Neuronal stem cell (in vitro differentiated cells): Measurements from ENCODE around the gene MRPL14.

Source experiments
- DNase-seq: peaks from one replicate; pipeline ENCODE4 v3.0.0-alpha.2; 2013; ENCODE audit warnings: low spot score
- H2AFZ ChIP-seq: one replicate; pipeline ENCODE4 v1.6.1; 2013; ENCODE audit warnings: mild to moderate bottlenecking, low read length, inconsistent platforms
- H2AK5ac ChIP-seq: 2 replicates; pipeline ENCODE4 v1.6.1; 2013; ENCODE audit warnings: low read depth, mild to moderate bottlenecking, inconsistent platforms, low read length, moderate library complexity, mixed read lengths
- H2BK120ac ChIP-seq: 2 replicates; pipeline ENCODE4 v1.6.1; 2013; ENCODE audit warnings: low read depth, mild to moderate bottlenecking, inconsistent platforms, low read length, moderate library complexity, mixed read lengths
- H2BK12ac ChIP-seq: one replicate; pipeline ENCODE4 v1.6.1; 2013; ENCODE audit warnings: low read length, inconsistent platforms
- H2BK15ac ChIP-seq: 2 replicates; pipeline ENCODE4 v1.6.1; 2013; ENCODE audit warnings: mild to moderate bottlenecking, low read length, inconsistent platforms, mixed read lengths
- H2BK5ac ChIP-seq: one replicate; pipeline ENCODE4 v1.6.1; 2013; ENCODE audit warnings: inconsistent platforms, mild to moderate bottlenecking, low read length, moderate library complexity
- H3K14ac ChIP-seq: one replicate; pipeline ENCODE4 v1.6.1; 2013; ENCODE audit warnings: low read length, inconsistent platforms
- H3K18ac ChIP-seq: 2 replicates; pipeline ENCODE4 v1.6.1; 2013; ENCODE audit warnings: low read length, inconsistent platforms
- H3K23ac ChIP-seq: 2 replicates; pipeline ENCODE4 v1.6.1; 2013; ENCODE audit warnings: low read depth, mild to moderate bottlenecking, mixed read lengths, low read length, inconsistent platforms; ENCODE audit not compliant: poor library complexity
- H3K27ac ChIP-seq: replicated peaks from 3 replicates; pipeline ENCODE4 v1.5.1; 2013; ENCODE audit warnings: low read length, inconsistent platforms
- H3K27me3 ChIP-seq, 3 experiments: 2 replicates each; pipeline ENCODE4 v1.6.1; 2013; ENCODE audit warnings: low read length in 3 of 3, mild to moderate bottlenecking in 2 of 3, inconsistent platforms in 1 of 3, low read depth in 1 of 3, mixed read lengths in 1 of 3, moderate library complexity in 1 of 3; ENCODE audit not compliant: control insufficient read depth in 3 of 3, insufficient read depth in 3 of 3
- H3K36me3 ChIP-seq, 2 donors: replicated peaks in 1 of 2; 2 replicates each; pipeline ENCODE4 v1.6.1; 2013; ENCODE audit warnings: low read length in 2 of 2; ENCODE audit not compliant: control insufficient read depth in 2 of 2, insufficient read depth in 2 of 2
- H3K4ac ChIP-seq: 2 replicates; pipeline ENCODE4 v1.6.1; 2013; ENCODE audit warnings: inconsistent platforms, mild to moderate bottlenecking, low read length, moderate library complexity
- H3K4me1 ChIP-seq, 2 donors: 1 replicate in 1 of 2; 2 replicates in 1 of 2; pipeline ENCODE4 v1.6.1; 2013; ENCODE audit warnings: low read length in 2 of 2, low read depth in 1 of 2; ENCODE audit not compliant: control insufficient read depth in 2 of 2, insufficient read depth in 1 of 2
- H3K4me2 ChIP-seq: one replicate; pipeline ENCODE4 v1.6.1; 2013; ENCODE audit warnings: mild to moderate bottlenecking, low read length, inconsistent platforms; ENCODE audit not compliant: insufficient read depth, poor library complexity, severe bottlenecking
- H3K4me3 ChIP-seq, 2 donors: 2 replicates each; pipeline ENCODE4 v1.5.1; 2013; ENCODE audit warnings: low read length in 2 of 2, mild to moderate bottlenecking in 2 of 2, inconsistent platforms in 1 of 2, moderate library complexity in 1 of 2
- H3K79me1 ChIP-seq: one replicate; pipeline ENCODE4 v1.6.1; 2013; ENCODE audit warnings: low read depth, mild to moderate bottlenecking, inconsistent platforms, low read length, moderate library complexity
- H3K9ac ChIP-seq: one replicate; pipeline ENCODE4 v1.6.1; 2013; ENCODE audit warnings: mild to moderate bottlenecking, low read depth, low read length, inconsistent platforms; ENCODE audit not compliant: poor library complexity
- H3K9me3 ChIP-seq, 2 donors: replicated peaks in 1 of 2; 2 replicates each; pipeline versions ENCODE3 to v1.6.1; 2013; ENCODE audit warnings: low read length in 2 of 2, mild to moderate bottlenecking in 2 of 2, inconsistent platforms in 1 of 2, low read depth in 1 of 2, mixed read lengths in 1 of 2, moderate library complexity in 1 of 2; ENCODE audit not compliant: control insufficient read depth in 2 of 2, insufficient read depth in 1 of 2
- H4K8ac ChIP-seq: one replicate; pipeline ENCODE4 v1.6.1; 2013; ENCODE audit warnings: low read depth, mild to moderate bottlenecking, inconsistent platforms, low read length, moderate library complexity
- H4K91ac ChIP-seq: one replicate; pipeline ENCODE4 v1.6.1; 2013; ENCODE audit warnings: low read length, low read depth, mild to moderate bottlenecking, inconsistent platforms; ENCODE audit not compliant: poor library complexity
- WGBS, 2 donors: extraction: QIAGEN DNeasy Blood & Tissue Kit; methylation state at CpG; one replicate each; pipeline ENCODE4 v1.1.7; 2013; ENCODE audit warnings: missing lambda C conversion rate in 2 of 2, mixed read lengths in 1 of 2; ENCODE audit not compliant: insufficient read length in 2 of 2, insufficient replicate concordance in 1 of 2; ENCODE audit errors: extremely low coverage in 2 of 2; 5-methylcytosine and 5-hydroxymethylcytosine counted together

MRPL14 gene

GRCh38 chr6:44064948-44065272, 62.3 kb downstream of the MRPL14 start:
- no peak overlapping the region for H2BK5ac ChIP-seq
- peaks cover 4 to 11% of the 10 kb centered on the region in 2 donors for H3K4me1 ChIP-seq
- H3K23ac ChIP-seq = peak overlapping the region; percentile 65
- no peak overlapping the region for H3K9ac ChIP-seq
- H3K27ac ChIP-seq = no peak overlapping the region
- no peak overlapping the region for H2AFZ ChIP-seq
- H2BK15ac ChIP-seq = peak overlapping the region; percentile 2
- no peak overlapping the region for H4K8ac ChIP-seq
- no peak overlapping the region for H2BK120ac ChIP-seq
- WGBS, 2 donors = no CpG with 5 or more reads among the region's 3 CpGs
- H3K36me3 ChIP-seq = no peaks in the 10 kb centered on the region
- no peak for DNase-seq
- no peaks in the 10 kb centered on the region for H3K27me3 ChIP-seq
- no peaks in the 10 kb centered on the region for H3K79me1 ChIP-seq
- H3K4me2 ChIP-seq = no peak overlapping the region
- no peak overlapping the region for H3K18ac ChIP-seq
- no peak overlapping the region for H3K4me3 ChIP-seq
- H3K9me3 ChIP-seq = peaks cover 0 to 5% of the 10 kb centered on the region in 2 donors
- H3K4ac ChIP-seq = no peak overlapping the region
- H2AK5ac ChIP-seq = peak overlapping the region; percentile 90
- no peak overlapping the region for H2BK12ac ChIP-seq
- H3K14ac ChIP-seq = no peak overlapping the region
- H4K91ac ChIP-seq = no peak overlapping the region

GRCh38 chr6:44064089-44064947, 62.9 kb downstream of the MRPL14 start:
- H2BK12ac ChIP-seq = no peak overlapping the region
- H2BK15ac ChIP-seq = no peak overlapping the region
- no peak overlapping the region for H2BK5ac ChIP-seq
- H2AFZ ChIP-seq = peak overlapping the region; percentile 33
- H2AK5ac ChIP-seq = peak overlapping the region; percentile 53
- no peak for DNase-seq
- no CpG with 5 or more reads among the region's 17 CpGs for WGBS, 2 donors
- H3K79me1 ChIP-seq = no peaks in the 10 kb centered on the region
- no peak overlapping the region for H3K9ac ChIP-seq
- H3K14ac ChIP-seq = peak overlapping the region; percentile 59
- H3K18ac ChIP-seq = peak overlapping the region; percentile 58
- H3K4me3 ChIP-seq = no peak overlapping the region
- H3K36me3 ChIP-seq = no peaks in the 10 kb centered on the region
- H3K9me3 ChIP-seq = peaks cover 5% of the 10 kb centered on the region in 2 donors
- no peak overlapping the region for H3K4me2 ChIP-seq
- H4K8ac ChIP-seq = no peak overlapping the region
- no peak overlapping the region for H4K91ac ChIP-seq
- H3K4ac ChIP-seq = no peak overlapping the region
- no peak overlapping the region for H3K27ac ChIP-seq
- H3K4me1 ChIP-seq = peaks cover 4 to 11% of the 10 kb centered on the region in 2 donors
- H3K27me3 ChIP-seq = no peaks in the 10 kb centered on the region
- H2BK120ac ChIP-seq = no peak overlapping the region
- peak overlapping the region; percentile 65 for H3K23ac ChIP-seq

GRCh38 chr6:44063561-44064059, 63.6 kb downstream of the MRPL14 start:
- no peak overlapping the region for H3K4me3 ChIP-seq
- no peak overlapping the region for H4K8ac ChIP-seq
- H3K27ac ChIP-seq = no peak overlapping the region
- H3K9me3 ChIP-seq = peaks cover 5% of the 10 kb centered on the region in 2 donors
- H3K4me1 ChIP-seq = peaks cover 4 to 8% of the 10 kb centered on the region in 2 donors
- H2AFZ ChIP-seq = no peak overlapping the region
- no peak overlapping the region for H3K18ac ChIP-seq
- no peak overlapping the region for H3K9ac ChIP-seq
- H3K4me2 ChIP-seq = no peak overlapping the region
- H2BK5ac ChIP-seq = no peak overlapping the region
- no peak overlapping the region for H3K23ac ChIP-seq
- no peak overlapping the region for H4K91ac ChIP-seq
- H2BK120ac ChIP-seq = no peak overlapping the region
- no peaks in the 10 kb centered on the region for H3K36me3 ChIP-seq
- H3K4ac ChIP-seq = no peak overlapping the region
- H2AK5ac ChIP-seq = no peak overlapping the region
- H3K79me1 ChIP-seq = no peaks in the 10 kb centered on the region
- H3K27me3 ChIP-seq = no peaks in the 10 kb centered on the region
- DNase-seq = no peak
- no CpG with 5 or more reads among the region's 3 CpGs for WGBS, 2 donors
- H2BK15ac ChIP-seq = no peak overlapping the region
- no peak overlapping the region for H2BK12ac ChIP-seq
- no peak overlapping the region for H3K14ac ChIP-seq
